Sigmoid colon (tissue), 4 donors: ENCODE measurements around the gene TNFRSF1B.

Experiments
- EP300 ChIP-seq, 4 donors: sonication (generic); formaldehyde crosslinking; IDR thresholded peaks; one replicate each; pipeline ENCODE4 v1.6.1; 2017; ENCODE audit warnings: antibody characterized with exemption in 4 of 4
- POLR2A ChIP-seq, 2 donors: fragments of 450-650 bp; IDR thresholded peaks; one replicate each; pipeline ENCODE4 v1.6.1; 2016; ENCODE audit warnings: antibody characterized with exemption in 2 of 2, mild to moderate bottlenecking in 2 of 2, moderate library complexity in 2 of 2
- TF ChIP-seq, protein P1 (sequence below), 4 experiments: fragments of 450-650 bp in 3 of 4; fragments of 200-600 bp in 1 of 4; IDR thresholded peaks; one replicate each; pipeline ENCODE4 v1.5.1; 2016 to 2019; ENCODE audit warnings: antibody characterized with exemption in 4 of 4, mild to moderate bottlenecking in 3 of 4, moderate library complexity in 2 of 4

- TF ChIP-seq, protein P1, sequence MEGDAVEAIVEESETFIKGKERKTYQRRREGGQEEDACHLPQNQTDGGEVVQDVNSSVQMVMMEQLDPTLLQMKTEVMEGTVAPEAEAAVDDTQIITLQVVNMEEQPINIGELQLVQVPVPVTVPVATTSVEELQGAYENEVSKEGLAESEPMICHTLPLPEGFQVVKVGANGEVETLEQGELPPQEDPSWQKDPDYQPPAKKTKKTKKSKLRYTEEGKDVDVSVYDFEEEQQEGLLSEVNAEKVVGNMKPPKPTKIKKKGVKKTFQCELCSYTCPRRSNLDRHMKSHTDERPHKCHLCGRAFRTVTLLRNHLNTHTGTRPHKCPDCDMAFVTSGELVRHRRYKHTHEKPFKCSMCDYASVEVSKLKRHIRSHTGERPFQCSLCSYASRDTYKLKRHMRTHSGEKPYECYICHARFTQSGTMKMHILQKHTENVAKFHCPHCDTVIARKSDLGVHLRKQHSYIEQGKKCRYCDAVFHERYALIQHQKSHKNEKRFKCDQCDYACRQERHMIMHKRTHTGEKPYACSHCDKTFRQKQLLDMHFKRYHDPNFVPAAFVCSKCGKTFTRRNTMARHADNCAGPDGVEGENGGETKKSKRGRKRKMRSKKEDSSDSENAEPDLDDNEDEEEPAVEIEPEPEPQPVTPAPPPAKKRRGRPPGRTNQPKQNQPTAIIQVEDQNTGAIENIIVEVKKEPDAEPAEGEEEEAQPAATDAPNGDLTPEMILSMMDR (IDR thresholded peaks at IDR 0.05): no peak
- TF ChIP-seq POLR2A (IDR thresholded peaks at IDR 0.05) (no peak), EP300 (IDR thresholded peaks at IDR 0.05) (no peak)
Observed at GRCh38 chr1:12176298-12177118, 9.7 kb downstream of the TNFRSF1B start.
